NCI-H82 (cell line): ENCODE measurements around the gene HS1BP3.

Experiments
- DNase-seq: peaks from one replicate; lab custom pipeline; 2025; lab: John Stamatoyannopoulos, UW

HS1BP3 gene

GRCh38 chr2:20570249-20570648, 80.6 kb downstream of the HS1BP3 start:
- DNase-seq, result no peak

GRCh38 chr2:20569464-20570223, 81.3 kb downstream of the HS1BP3 start:
- DNase-seq, result no peak

- DNase-seq, result no peak
These were observed 82.1 kb downstream of the HS1BP3 start for GRCh38 chr2:20568501-20569463.

DNA sequence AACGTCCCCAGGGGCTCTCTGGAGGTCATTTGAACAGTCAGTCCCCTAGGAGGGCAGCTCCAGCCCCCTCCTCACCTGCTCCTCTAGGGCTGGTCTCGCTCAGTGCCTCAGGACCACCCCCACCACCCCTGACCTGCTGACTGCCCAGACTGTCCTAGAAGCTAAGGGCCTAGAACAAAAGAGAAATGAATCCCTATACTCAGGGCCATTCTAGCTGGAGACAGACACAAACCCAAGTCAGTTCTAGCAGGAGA, 83.0 kb downstream of the HS1BP3 start:
- DNase-seq, result no peak
